ENCODE results near the gene TBC1D22A.
"Not testable (repeated sequence)": the region's sequence is repeated elsewhere in the genome, so short reads cannot be mapped to it uniquely, and the experiment has no call there.

TBC1D22A gene

GRCh38 chr22:46774253-46774979, 12.0 kb downstream of the TBC1D22A start:
- DNase-seq (ENCODE audit: low spot score): no peak

DNA sequence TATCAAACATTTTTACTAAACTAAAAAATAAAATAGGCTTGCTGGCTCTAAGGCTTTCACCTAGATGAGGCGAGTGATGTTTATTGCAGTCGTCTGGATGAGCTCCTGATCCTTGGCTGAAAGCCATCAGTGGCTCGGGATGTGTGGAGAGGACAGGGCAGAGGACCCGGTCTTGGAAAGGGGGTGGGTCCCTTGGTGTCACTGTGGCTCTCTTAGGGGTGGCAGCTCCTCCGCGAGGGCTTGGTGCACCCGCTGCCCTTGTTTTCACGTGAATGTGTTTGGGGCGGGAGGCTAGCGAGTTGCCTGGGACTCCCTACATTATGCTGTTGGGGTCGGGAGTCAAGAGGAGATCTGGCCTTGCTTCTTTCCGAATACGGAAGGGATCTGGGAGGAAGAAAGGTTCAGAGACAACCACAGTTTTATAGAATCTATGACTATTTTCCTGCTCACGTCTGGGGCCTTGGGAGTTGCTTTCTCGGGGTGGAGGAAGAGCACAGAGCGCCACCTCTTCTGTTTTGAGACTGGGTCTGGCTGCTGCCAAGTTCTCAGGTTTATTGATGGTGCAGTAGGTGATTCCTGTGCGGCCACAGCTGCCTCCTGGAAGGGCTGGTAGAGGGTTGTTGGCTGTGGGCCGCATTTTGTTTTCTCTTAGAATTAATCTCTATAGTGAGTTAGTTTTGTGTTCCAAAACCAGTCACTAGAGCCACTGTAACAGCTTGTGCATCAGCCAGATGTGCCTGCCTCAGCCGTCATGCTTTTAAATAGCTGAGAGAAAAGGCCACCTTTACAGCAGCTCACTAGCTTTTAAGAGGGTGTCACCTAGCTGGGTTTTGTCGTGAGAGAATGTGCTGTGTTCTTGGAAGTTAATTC, 12.8 kb downstream of the TBC1D22A start:
- DNase-seq (ENCODE audit: low spot score): no peak

- no peak for DNase-seq (ENCODE audit: low spot score)
Measured at GRCh38 chr22:46775850-46776826, 13.7 kb downstream of the TBC1D22A start.

DNA sequence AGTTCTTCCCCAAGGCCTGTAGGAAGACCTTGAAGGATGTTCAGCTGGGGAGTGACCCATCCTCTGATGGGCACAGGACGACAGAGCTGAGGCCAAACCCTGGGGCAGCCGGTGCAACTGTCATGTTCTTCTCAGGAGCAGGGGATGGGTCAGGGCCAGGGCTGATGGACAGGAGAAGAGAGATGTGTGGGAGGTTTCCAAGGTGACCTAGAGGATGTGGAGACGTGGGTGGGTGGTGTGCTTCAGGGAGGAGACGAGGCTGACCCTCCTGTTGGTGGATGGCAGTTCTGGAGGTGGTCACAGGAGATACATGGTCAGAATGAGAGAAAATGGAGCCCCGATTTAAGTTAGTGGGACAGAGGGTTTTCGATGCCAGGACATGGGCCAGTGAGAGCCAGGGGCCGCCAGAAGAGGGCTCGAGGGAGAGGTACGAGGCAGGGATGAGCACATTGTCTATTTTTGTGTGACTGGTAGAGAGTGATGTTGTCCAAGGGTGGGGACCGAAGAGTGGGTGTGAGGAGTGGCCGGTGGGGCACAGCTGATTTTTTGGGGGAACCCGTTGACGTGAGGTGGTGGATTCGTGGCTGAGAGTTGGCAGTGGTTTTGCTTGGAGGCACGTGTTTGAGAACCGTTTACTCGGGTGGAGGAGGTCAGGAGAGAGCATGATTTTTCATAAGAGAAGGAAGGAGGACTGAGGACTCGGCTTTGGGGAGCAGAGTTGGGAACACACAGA, 14.6 kb downstream of the TBC1D22A start:
- DNase-seq (ENCODE audit: low spot score): no peak

- no peak for DNase-seq (ENCODE audit: low spot score)
Measured at GRCh38 chr22:46777609-46777970, 15.1 kb downstream of the TBC1D22A start.

DNA sequence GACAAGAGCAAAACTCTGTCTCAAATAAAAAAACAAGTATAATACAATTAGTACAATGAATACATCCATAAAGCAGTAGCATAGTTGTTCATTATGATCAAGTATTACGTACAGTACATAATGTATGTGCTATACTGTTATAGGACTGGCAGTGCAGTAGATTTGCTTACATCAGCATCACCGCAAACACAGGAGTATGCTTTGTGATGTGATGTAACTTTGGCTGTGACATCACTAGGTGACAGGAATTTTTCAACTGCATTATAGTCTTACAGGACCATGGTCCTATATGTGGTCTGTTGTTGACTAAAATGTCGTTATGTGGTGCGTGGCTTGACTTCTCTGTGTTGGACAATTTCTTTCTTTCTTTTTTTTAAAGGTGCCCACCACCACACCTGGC, 16.6 kb downstream of the TBC1D22A start:
- no peak for DNase-seq (ENCODE audit: low spot score)

- no peak for DNase-seq (ENCODE audit: low spot score)
Measured at GRCh38 chr22:46779651-46780050, 17.2 kb downstream of the TBC1D22A start.

GRCh38 chr22:46780453-46780852, 18.0 kb downstream of the TBC1D22A start:
- DNase-seq (ENCODE audit: low spot score): no peak

DNA sequence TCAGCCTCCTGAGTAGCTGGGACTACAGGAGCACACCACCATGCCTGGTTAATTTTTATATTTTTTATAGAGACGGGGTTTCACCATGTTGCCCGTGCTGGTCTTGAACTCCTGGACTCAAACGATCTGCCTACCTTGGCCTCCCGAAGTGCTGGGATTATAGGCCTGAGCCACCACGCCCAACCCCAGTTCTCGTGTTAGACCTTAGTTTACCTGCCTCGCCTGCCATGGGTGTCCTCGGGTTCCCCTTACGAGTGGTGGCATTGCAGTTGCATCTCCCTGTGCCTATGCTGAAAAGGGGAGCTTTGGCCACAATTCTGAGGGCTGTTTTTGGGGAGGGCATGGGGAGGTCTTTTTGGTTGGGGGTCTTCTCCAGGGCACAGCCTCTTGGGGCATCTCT, 18.8 kb downstream of the TBC1D22A start:
- DNase-seq (ENCODE audit: low spot score): no peak

DNA sequence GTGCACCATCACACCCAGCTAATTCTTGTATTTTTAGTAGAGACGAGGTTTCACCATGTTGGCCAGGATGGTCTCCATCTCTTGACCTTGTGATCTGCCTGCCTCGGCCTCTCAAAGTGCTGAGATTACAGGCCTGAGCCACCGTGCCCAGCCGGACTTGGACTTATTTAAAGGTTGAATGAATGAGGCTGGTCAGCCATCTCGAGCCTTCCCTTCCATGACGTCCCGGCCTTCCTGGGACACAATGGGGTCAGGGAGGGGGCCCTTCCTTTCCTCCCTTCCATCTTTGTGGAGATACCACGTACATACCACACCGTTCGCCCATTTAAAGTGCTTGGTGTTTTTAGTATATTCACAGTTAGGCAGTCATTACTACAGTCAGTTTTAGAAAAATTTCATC, 19.8 kb downstream of the TBC1D22A start:
- DNase-seq (ENCODE audit: low spot score): not testable (repeated sequence)

GRCh38 chr22:46783721-46784120, 21.3 kb downstream of the TBC1D22A start:
- DNase-seq (ENCODE audit: low spot score): no peak

DNA sequence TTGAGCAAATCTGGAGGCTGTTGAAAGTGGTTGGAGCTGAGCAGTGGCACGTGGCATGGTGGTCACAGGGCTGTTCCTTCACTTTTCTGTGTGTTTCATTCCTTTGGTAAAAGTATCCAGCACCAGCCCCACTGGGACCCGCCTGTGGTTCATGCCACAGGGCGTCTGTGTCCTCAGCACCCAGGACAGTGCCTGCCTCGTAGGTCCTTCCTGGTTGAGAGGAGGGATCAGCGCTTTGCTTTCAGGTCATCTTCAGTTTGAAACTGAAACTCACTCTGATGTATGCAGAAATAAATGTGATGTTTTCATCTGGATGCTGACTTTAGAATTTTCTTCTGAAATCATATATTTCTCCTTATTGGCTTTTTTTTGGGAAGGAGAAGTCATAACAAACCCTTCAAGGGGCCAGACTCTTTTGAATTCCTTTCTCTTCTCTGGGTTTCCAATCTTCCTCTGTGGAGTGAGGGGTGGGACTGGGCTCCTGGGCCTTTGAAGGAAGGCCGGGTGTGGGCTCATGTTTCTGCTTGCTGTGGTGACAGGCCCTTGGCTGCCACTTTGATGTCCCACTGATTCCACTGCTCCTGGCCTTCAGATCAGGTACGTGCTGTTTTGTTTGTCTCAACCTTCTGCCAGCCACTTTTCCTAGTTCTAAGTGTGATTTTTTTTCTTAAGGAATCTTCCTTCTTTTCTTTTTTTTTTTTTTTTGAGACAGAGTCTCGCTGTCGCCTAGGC, 26.2 kb downstream of the TBC1D22A start:
- DNase-seq (ENCODE audit: low spot score): no peak

- no peak for DNase-seq (ENCODE audit: low spot score)
Measured at GRCh38 chr22:46789992-46790391, 27.5 kb downstream of the TBC1D22A start.

- DNase-seq (ENCODE audit: low spot score): peak; percentile 85
Measured at GRCh38 chr22:46791201-46791731, 28.8 kb downstream of the TBC1D22A start.

GRCh38 chr22:46792061-46792796, 29.8 kb downstream of the TBC1D22A start:
- DNase-seq (ENCODE audit: low spot score): peak; percentile 90

- DNase-seq (ENCODE audit: low spot score): no peak
Measured at GRCh38 chr22:46792841-46793261, 30.4 kb downstream of the TBC1D22A start.

- DNase-seq (ENCODE audit: low spot score): no peak
Measured at GRCh38 chr22:46793497-46793896, 31.0 kb downstream of the TBC1D22A start.

DNA sequence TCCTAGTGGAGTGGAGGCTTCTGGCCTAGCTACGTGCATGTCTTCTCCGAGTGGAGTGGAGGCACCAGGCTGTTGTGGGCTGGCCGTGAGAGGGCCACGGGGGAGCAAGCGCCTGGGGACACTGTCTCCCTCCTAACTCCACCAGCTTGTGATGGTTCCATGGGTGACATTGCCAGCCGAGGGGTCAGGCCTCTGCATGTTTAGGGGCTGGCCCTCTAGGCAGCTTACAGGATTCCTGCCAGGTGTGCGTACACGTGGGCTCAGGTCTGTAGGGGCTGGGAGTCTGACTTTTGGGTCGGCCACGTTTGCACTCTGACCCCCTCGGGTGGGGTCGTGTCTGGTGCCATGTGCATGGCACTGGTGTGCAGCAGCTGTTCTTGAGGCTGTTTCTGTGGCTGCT, 31.6 kb downstream of the TBC1D22A start:
- no peak for DNase-seq (ENCODE audit: low spot score)

GRCh38 chr22:46794491-46794890, 32.0 kb downstream of the TBC1D22A start:
- no peak for DNase-seq (ENCODE audit: low spot score)

DNA sequence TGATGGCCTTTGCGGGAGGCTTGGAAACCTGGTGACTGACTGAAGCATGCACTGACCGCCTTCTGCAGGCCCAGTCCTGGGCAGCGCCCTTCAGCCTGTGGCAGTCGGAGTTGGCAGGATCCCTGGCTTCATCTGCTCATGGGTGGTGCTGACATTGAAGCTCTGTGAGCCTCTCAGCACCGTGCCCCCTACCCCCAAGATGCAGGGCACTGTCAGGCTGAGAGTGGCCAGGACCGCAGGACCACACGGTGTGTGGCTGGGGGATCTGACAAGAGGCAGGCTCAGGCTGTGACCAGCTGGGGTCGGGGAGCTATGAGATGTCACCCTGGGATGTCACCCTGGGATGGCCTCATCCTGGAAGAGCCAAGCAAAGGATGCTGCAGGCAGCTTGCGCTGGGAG, 32.7 kb downstream of the TBC1D22A start:
- no peak for DNase-seq (ENCODE audit: low spot score)

Measured in kidney capillary endothelial cell (primary cell).